Measurements from ENCODE around the gene PRSS33. TPM values are rescaled to one million over a fixed set of nuclear protein-coding genes. Genes with fewer than 3 reads are reported as not detected.
A peak's percentile ranks its signal among the peaks of the same experiment; 100 is the strongest.

The PRSS33 gene
- polyA plus RNA-seq, 2 of the 4 experiments (the other 2 are of a cell fraction), result 0.04 TPM; not detected in 1

GRCh38 chr16:2743007-2743810 lies 44.2 kb downstream of the PRSS33 start:
- POLR2A ChIA-PET, result no interaction called here

GRCh38 chr16:2742323-2743006 lies 44.9 kb downstream of the PRSS33 start:
- ATAC-seq, result no peak
- no peak for TF ChIP-seq POLR2A (IDR thresholded peaks at IDR 0.05; ENCODE audit: low read length)
- TF ChIP-seq, protein P1, sequence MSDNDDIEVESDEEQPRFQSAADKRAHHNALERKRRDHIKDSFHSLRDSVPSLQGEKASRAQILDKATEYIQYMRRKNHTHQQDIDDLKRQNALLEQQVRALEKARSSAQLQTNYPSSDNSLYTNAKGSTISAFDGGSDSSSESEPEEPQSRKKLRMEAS (IDR thresholded peaks at IDR 0.05), result no peak
- H3K9me3 ChIP-seq, result no peaks in the 10 kb centered on the region
- ChIA-PET CTCF (no interaction called here), POLR2A (no interaction called here)
- no peak overlapping the region for H3K27ac ChIP-seq
- WGBS (ENCODE audit: missing lambda C conversion rate), result 79% methylated on average over 5 of the region's 12 CpGs
- no peaks in the 10 kb centered on the region for H3K4me1 ChIP-seq
- no peak for FAIRE-seq
- H3K4me2 ChIP-seq, result no peak overlapping the region
- no peak overlapping the region for H3K4me3 ChIP-seq
- no peak for DNase-seq (ENCODE audit: low read depth in 1 of 2, low spot score in 1 of 2)

More at GRCh38 chr16:2743007-2743810, 44.2 kb downstream of the PRSS33 start:
- Histone ChIP-seq H3K27ac (no peak overlapping the region), H3K4me3 (no peak overlapping the region), H3K4me1 (no peaks in the 10 kb centered on the region), H3K4me2 (no peak overlapping the region), H3K9me3 (no peaks in the 10 kb centered on the region)
- no peak for TF ChIP-seq NR3C1 (IDR thresholded peaks at IDR 0.05)
- TF ChIP-seq, protein P2, sequence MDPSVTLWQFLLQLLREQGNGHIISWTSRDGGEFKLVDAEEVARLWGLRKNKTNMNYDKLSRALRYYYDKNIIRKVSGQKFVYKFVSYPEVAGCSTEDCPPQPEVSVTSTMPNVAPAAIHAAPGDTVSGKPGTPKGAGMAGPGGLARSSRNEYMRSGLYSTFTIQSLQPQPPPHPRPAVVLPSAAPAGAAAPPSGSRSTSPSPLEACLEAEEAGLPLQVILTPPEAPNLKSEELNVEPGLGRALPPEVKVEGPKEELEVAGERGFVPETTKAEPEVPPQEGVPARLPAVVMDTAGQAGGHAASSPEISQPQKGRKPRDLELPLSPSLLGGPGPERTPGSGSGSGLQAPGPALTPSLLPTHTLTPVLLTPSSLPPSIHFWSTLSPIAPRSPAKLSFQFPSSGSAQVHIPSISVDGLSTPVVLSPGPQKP (IDR thresholded peaks at IDR 0.05; ENCODE audit: low read depth, low read length), result no peak
- TF ChIP-seq RFX5 (IDR thresholded peaks at IDR 0.05), result no peak
- no peak for TF ChIP-seq EHF (CRISPR knock-in tag; IDR thresholded peaks at IDR 0.05)
- TF ChIP-seq NFE2L2 (conservative IDR thresholded peaks at IDR 0.05; ENCODE audit: low read length), result no peak
- TF ChIP-seq POLR2AphosphoS2 (conservative IDR thresholded peaks at IDR 0.05; ENCODE audit: low read length), result no peak
- no peak for TF ChIP-seq POLR2A (IDR thresholded peaks at IDR 0.05; ENCODE audit: low read length)
- no peak for TF ChIP-seq SREBF2 (IDR thresholded peaks at IDR 0.05)
- TF ChIP-seq GATA3 (IDR thresholded peaks at IDR 0.05; ENCODE audit: borderline replicate concordance), result no peak
- no peak for TF ChIP-seq HOXB13 (CRISPR knock-in tag; IDR thresholded peaks at IDR 0.05; ENCODE audit: low read depth)
- TF ChIP-seq CBX2 (IDR thresholded peaks at IDR 0.05; ENCODE audit: borderline replicate concordance, low read depth), result no peak
- no peak for TF ChIP-seq KDM1A (IDR thresholded peaks at IDR 0.05; ENCODE audit: low read depth)
- DNase-seq (ENCODE audit: low read depth in 1 of 2, low spot score in 1 of 2), result no peak
- ATAC-seq, result no peak
- no peak for FAIRE-seq
- CTCF ChIA-PET, result no interaction called here
- 75% methylated on average over 14 of the region's 19 CpGs for WGBS (ENCODE audit: missing lambda C conversion rate)

- H3K9me3 ChIP-seq, result no peaks in the 10 kb centered on the region
- no peak overlapping the region for H3K4me2 ChIP-seq
- ATAC-seq, result no peak
- WGBS (ENCODE audit: missing lambda C conversion rate), result 76% methylated on average over 4 of the region's 4 CpGs
- H3K27ac ChIP-seq, result no peak overlapping the region
- ChIA-PET CTCF (interaction anchor here (0.9 to 2.0 kb wide), 5 partner anchors 11 to 185 kb away, joined by 3 to 5 read pairs (median 5); partner anchors contain the start of gene SRRM2), POLR2A (interaction anchor here (0.9 kb wide), 1 partner anchor 11 kb away, joined by 5 read pairs; the partner anchor contains the start of gene SRRM2)
- H3K4me3 ChIP-seq, result no peak overlapping the region
- H3K4me1 ChIP-seq, result no peaks in the 10 kb centered on the region
- FAIRE-seq, result no peak
- DNase-seq (ENCODE audit: low read depth in 1 of 2, low spot score in 1 of 2), result no peak
- TF ChIP-seq RFX5 (IDR thresholded peaks at IDR 0.05), result no peak
- TF ChIP-seq RARB (CRISPR knock-in tag; IDR thresholded peaks at IDR 0.05), result no peak
- TF ChIP-seq, protein P1 (IDR thresholded peaks at IDR 0.05), result no peak
- no peak for TF ChIP-seq EHF (CRISPR knock-in tag; IDR thresholded peaks at IDR 0.05)
Measured at GRCh38 chr16:2741168-2741567, 46.2 kb downstream of the PRSS33 start.

GRCh38 chr16:2740476-2740875 lies 46.9 kb downstream of the PRSS33 start:
- POLR2A ChIA-PET, result no interaction called here
- no peak overlapping the region for H3K4me3 ChIP-seq
- H3K9me3 ChIP-seq, result no peaks in the 10 kb centered on the region
- no peak for ATAC-seq
- H3K4me2 ChIP-seq, result no peak overlapping the region
- CTCF ChIA-PET, result interaction anchor here (0.6 to 3.3 kb wide), 6 partner anchors 9 to 186 kb away, joined by 3 to 12 read pairs (median 5); partner anchors contain the start of gene SRRM2
- TF ChIP-seq ZC3H11A (IDR thresholded peaks at IDR 0.05) (no peak), TP53 (CRISPR knock-in tag; IDR thresholded peaks at IDR 0.05) (no peak), MAZ (IDR thresholded peaks at IDR 0.05; ENCODE audit: borderline replicate concordance, low read depth, low read length) (no peak), HOXA7 (CRISPR knock-in tag; IDR thresholded peaks at IDR 0.05) (no peak), HEYL (CRISPR knock-in tag; IDR thresholded peaks at IDR 0.05) (no peak), RARB (CRISPR knock-in tag; IDR thresholded peaks at IDR 0.05) (no peak), KDM1A (IDR thresholded peaks at IDR 0.05; ENCODE audit: low read depth) (no peak), PBX3 (IDR thresholded peaks at IDR 0.05) (no peak), POLR2AphosphoS2 (conservative IDR thresholded peaks at IDR 0.05; ENCODE audit: low read length) (no peak)
- H3K4me1 ChIP-seq, result no peaks in the 10 kb centered on the region
- no peak for FAIRE-seq
- WGBS (ENCODE audit: missing lambda C conversion rate), result 82% methylated on average over 6 of the region's 6 CpGs
- H3K27ac ChIP-seq, result peak overlapping the region in 1 of 2 experiments; percentile 54; a peak in 2 of 6 replicates
- no peak for DNase-seq (ENCODE audit: low read depth in 1 of 2, low spot score in 1 of 2)
